ENCODE results near the gene GPR26. TPM values are rescaled to one million over a fixed set of nuclear protein-coding genes. Genes with fewer than 3 reads are reported as not detected.

The GPR26 gene
- polyA plus RNA-seq, 1 of the 3 experiments (the other 2 are of a cell fraction): not detected

DNA sequence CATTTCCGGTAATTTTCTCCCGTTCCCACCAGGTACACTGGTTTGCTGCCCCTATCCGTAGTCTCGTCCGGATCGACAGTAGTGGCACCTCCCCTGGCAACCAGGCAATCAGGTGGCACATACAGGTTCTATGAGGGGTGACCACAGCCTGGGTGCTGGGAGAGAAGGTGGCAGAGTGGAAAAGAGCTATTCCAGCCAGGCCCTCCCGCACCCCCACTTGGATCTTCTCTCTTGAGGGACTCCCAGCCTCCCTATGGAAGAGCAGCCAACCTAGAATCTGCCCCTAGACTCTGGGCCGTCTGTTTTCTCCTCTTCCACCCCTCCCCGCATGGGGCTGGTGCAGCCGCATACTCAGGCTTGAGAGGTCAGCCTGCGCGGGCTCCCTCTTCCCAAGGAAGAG is 58.6 kb downstream of the GPR26 start:
- 55% methylated on average over 11 of the region's 12 CpGs for WGBS (ENCODE audit: low lambda C conversion rate)
- H3K27ac ChIP-seq (ENCODE audit: low read depth in 2 of 2, low read length in 1 of 2): no peak overlapping the region
- H3K27me3 ChIP-seq (ENCODE audit: insufficient read depth): no peaks in the 10 kb centered on the region
- no peaks in the 10 kb centered on the region for H3K36me3 ChIP-seq (replicated peaks in 1 of 2; ENCODE audit: control insufficient read depth in 1 of 2, insufficient read depth in 2 of 2, low read length in 1 of 2)
- no peak for TF ChIP-seq YY1 (IDR thresholded peaks at IDR 0.05; ENCODE audit: low read depth)
- TF ChIP-seq SIN3A (IDR thresholded peaks at IDR 0.05; ENCODE audit: borderline replicate concordance, low read depth, low read length): no peak
- TF ChIP-seq, protein P1, sequence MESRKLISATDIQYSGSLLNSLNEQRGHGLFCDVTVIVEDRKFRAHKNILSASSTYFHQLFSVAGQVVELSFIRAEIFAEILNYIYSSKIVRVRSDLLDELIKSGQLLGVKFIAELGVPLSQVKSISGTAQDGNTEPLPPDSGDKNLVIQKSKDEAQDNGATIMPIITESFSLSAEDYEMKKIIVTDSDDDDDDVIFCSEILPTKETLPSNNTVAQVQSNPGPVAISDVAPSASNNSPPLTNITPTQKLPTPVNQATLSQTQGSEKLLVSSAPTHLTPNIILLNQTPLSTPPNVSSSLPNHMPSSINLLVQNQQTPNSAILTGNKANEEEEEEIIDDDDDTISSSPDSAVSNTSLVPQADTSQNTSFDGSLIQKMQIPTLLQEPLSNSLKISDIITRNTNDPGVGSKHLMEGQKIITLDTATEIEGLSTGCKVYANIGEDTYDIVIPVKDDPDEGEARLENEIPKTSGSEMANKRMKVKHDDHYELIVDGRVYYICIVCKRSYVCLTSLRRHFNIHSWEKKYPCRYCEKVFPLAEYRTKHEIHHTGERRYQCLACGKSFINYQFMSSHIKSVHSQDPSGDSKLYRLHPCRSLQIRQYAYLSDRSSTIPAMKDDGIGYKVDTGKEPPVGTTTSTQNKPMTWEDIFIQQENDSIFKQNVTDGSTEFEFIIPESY (IDR thresholded peaks at IDR 0.05; ENCODE audit: borderline replicate concordance, low read depth): no peak
- no peak for TF ChIP-seq JUND (IDR thresholded peaks at IDR 0.05)
- no peak for TF ChIP-seq MXI1 (IDR thresholded peaks at IDR 0.05; ENCODE audit: low read depth, low read length)
- TF ChIP-seq GABPA (IDR thresholded peaks at IDR 0.05; ENCODE audit: low read depth): no peak
- TF ChIP-seq TAF1 (IDR thresholded peaks at IDR 0.05; ENCODE audit: borderline replicate concordance, low read depth, low read length): no peak
- no peak for TF ChIP-seq NRF1 (IDR thresholded peaks at IDR 0.05; ENCODE audit: low read depth, low read length)
- no peak for TF ChIP-seq FOXJ3 (CRISPR knock-in tag; IDR thresholded peaks at IDR 0.05)
- TF ChIP-seq USF1 (IDR thresholded peaks at IDR 0.05; ENCODE audit: borderline replicate concordance, low read depth): no peak
- TF ChIP-seq, protein P2, sequence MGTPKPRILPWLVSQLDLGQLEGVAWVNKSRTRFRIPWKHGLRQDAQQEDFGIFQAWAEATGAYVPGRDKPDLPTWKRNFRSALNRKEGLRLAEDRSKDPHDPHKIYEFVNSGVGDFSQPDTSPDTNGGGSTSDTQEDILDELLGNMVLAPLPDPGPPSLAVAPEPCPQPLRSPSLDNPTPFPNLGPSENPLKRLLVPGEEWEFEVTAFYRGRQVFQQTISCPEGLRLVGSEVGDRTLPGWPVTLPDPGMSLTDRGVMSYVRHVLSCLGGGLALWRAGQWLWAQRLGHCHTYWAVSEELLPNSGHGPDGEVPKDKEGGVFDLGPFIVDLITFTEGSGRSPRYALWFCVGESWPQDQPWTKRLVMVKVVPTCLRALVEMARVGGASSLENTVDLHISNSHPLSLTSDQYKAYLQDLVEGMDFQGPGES (IDR thresholded peaks at IDR 0.05; ENCODE audit: low read depth, low read length): no peak
- no peak for TF ChIP-seq MEF2A (IDR thresholded peaks at IDR 0.05; ENCODE audit: borderline replicate concordance, low read depth)
- TF ChIP-seq, protein P3, sequence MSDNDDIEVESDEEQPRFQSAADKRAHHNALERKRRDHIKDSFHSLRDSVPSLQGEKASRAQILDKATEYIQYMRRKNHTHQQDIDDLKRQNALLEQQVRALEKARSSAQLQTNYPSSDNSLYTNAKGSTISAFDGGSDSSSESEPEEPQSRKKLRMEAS (IDR thresholded peaks at IDR 0.05; ENCODE audit: low read depth): no peak
- no peak for TF ChIP-seq RCOR1 (IDR thresholded peaks at IDR 0.05; ENCODE audit: low read length)
- ChIA-PET POLR2A (no interaction called here), CTCF (interaction anchor here (2.0 kb wide), 1 partner anchor 9 kb away, joined by 5 read pairs; no protein-coding TSS in a partner anchor)
- no peaks in the 10 kb centered on the region for H3K79me2 ChIP-seq (ENCODE audit: insufficient read depth)
- DNase-seq: no peak
- no peak overlapping the region for H3K4me2 ChIP-seq
- no peaks in the 10 kb centered on the region for H4K20me1 ChIP-seq (ENCODE audit: insufficient read depth)
- no peak overlapping the region for H2AFZ ChIP-seq (ENCODE audit: low read depth)
- no peaks in the 10 kb centered on the region for H3K4me1 ChIP-seq (ENCODE audit: control insufficient read depth in 1 of 2, insufficient read depth in 2 of 2, low read depth in 1 of 2, low read length in 1 of 2)
- no peaks in the 10 kb centered on the region for H3K9me3 ChIP-seq
- H3K9ac ChIP-seq: no peak overlapping the region
- no peaks in the 10 kb centered on the region for H3F3A ChIP-seq (replicated peaks; ENCODE audit: insufficient read depth)
- no peak overlapping the region for H3K4me3 ChIP-seq (ENCODE audit: low read depth in 2 of 2, low read length in 1 of 2)
- no peaks in the 10 kb centered on the region for H3K9me2 ChIP-seq

GRCh38 chr10:123726381-123726780 is 60.2 kb downstream of the GPR26 start:
- Histone ChIP-seq H3K27me3 (ENCODE audit: insufficient read depth) (no peaks in the 10 kb centered on the region), H3K79me2 (ENCODE audit: insufficient read depth) (no peaks in the 10 kb centered on the region), H4K20me1 (ENCODE audit: insufficient read depth) (no peaks in the 10 kb centered on the region), H3K27ac (ENCODE audit: low read depth in 2 of 2, low read length in 1 of 2) (no peak overlapping the region), H3K9ac (no peak overlapping the region), H3K9me2 (no peaks in the 10 kb centered on the region), H3F3A (replicated peaks; ENCODE audit: insufficient read depth) (no peaks in the 10 kb centered on the region), H3K9me3 (no peaks in the 10 kb centered on the region), H3K4me2 (no peak overlapping the region), H3K4me3 (ENCODE audit: low read depth in 2 of 2, low read length in 1 of 2) (no peak overlapping the region), H3K4me1 (ENCODE audit: control insufficient read depth in 1 of 2, insufficient read depth in 2 of 2, low read depth in 1 of 2, low read length in 1 of 2) (no peaks in the 10 kb centered on the region), H3K36me3 (replicated peaks in 1 of 2; ENCODE audit: control insufficient read depth in 1 of 2, insufficient read depth in 2 of 2, low read length in 1 of 2) (no peaks in the 10 kb centered on the region), H2AFZ (ENCODE audit: low read depth) (no peak overlapping the region)
- WGBS (ENCODE audit: low lambda C conversion rate): 42% methylated on average over 2 of the region's 3 CpGs
- no peak for TF ChIP-seq POLR2AphosphoS5 (IDR thresholded peaks at IDR 0.05; ENCODE audit: low read depth, low read length)
- TF ChIP-seq RCOR1 (IDR thresholded peaks at IDR 0.05; ENCODE audit: low read length): no peak
- no peak for TF ChIP-seq SIN3A (IDR thresholded peaks at IDR 0.05; ENCODE audit: borderline replicate concordance, low read depth, low read length)
- no peak for TF ChIP-seq YY1 (IDR thresholded peaks at IDR 0.05; ENCODE audit: low read depth)
- TF ChIP-seq, protein P4, sequence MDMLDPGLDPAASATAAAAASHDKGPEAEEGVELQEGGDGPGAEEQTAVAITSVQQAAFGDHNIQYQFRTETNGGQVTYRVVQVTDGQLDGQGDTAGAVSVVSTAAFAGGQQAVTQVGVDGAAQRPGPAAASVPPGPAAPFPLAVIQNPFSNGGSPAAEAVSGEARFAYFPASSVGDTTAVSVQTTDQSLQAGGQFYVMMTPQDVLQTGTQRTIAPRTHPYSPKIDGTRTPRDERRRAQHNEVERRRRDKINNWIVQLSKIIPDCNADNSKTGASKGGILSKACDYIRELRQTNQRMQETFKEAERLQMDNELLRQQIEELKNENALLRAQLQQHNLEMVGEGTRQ (IDR thresholded peaks at IDR 0.05; ENCODE audit: borderline replicate concordance, low read depth, low read length): no peak
- no peak for TF ChIP-seq NFIC (IDR thresholded peaks at IDR 0.05; ENCODE audit: borderline replicate concordance)
- TF ChIP-seq, protein P3 (IDR thresholded peaks at IDR 0.05; ENCODE audit: low read depth): no peak
- TF ChIP-seq JUND (IDR thresholded peaks at IDR 0.05): no peak
- no peak for TF ChIP-seq GABPA (IDR thresholded peaks at IDR 0.05; ENCODE audit: low read depth)
- no peak for TF ChIP-seq SMC3 (IDR thresholded peaks at IDR 0.05; ENCODE audit: low read depth, low read length)
- TF ChIP-seq FOSL2 (IDR thresholded peaks at IDR 0.05; ENCODE audit: borderline replicate concordance, low read depth): no peak
- DNase-seq: no peak
- ChIA-PET POLR2A (no interaction called here), CTCF (no interaction called here)
